HUES48 (cell line): ENCODE data around the gene MAPRE2.
"Not testable (repeated sequence)": the region's sequence is repeated elsewhere in the genome, so short reads cannot be mapped to it uniquely, and the experiment has no call there.

ENCODE experiments used
- H3K27ac ChIP-seq: one replicate; pipeline ENCODE4 v1.7.0; 2013; ENCODE audit warnings: low read depth, low read length, inconsistent platforms
- H3K27me3 ChIP-seq: 2 replicates; pipeline ENCODE4 v1.6.1; 2013; ENCODE audit warnings: mild to moderate bottlenecking, low read length; ENCODE audit not compliant: control insufficient read depth, insufficient read depth
- H3K36me3 ChIP-seq: 2 replicates; pipeline ENCODE4 v1.6.1; 2013; ENCODE audit warnings: low read length; ENCODE audit not compliant: control insufficient read depth, insufficient read depth
- H3K4me1 ChIP-seq: 2 replicates; pipeline ENCODE4 v1.6.1; 2013; ENCODE audit warnings: mild to moderate bottlenecking, low read length; ENCODE audit not compliant: control insufficient read depth, insufficient read depth
- H3K4me3 ChIP-seq: 2 replicates; pipeline ENCODE4 v1.5.1; 2013; ENCODE audit warnings: mild to moderate bottlenecking, low read depth, low read length
- H3K9ac ChIP-seq: 2 replicates; pipeline ENCODE4 v1.6.1; 2013; ENCODE audit warnings: mild to moderate bottlenecking, low read depth, low read length, moderate library complexity
- H3K9me3 ChIP-seq: 2 replicates; pipeline ENCODE4 v1.6.1; 2013; ENCODE audit warnings: low read length; ENCODE audit not compliant: control insufficient read depth, insufficient read depth

The MAPRE2 gene

DNA sequence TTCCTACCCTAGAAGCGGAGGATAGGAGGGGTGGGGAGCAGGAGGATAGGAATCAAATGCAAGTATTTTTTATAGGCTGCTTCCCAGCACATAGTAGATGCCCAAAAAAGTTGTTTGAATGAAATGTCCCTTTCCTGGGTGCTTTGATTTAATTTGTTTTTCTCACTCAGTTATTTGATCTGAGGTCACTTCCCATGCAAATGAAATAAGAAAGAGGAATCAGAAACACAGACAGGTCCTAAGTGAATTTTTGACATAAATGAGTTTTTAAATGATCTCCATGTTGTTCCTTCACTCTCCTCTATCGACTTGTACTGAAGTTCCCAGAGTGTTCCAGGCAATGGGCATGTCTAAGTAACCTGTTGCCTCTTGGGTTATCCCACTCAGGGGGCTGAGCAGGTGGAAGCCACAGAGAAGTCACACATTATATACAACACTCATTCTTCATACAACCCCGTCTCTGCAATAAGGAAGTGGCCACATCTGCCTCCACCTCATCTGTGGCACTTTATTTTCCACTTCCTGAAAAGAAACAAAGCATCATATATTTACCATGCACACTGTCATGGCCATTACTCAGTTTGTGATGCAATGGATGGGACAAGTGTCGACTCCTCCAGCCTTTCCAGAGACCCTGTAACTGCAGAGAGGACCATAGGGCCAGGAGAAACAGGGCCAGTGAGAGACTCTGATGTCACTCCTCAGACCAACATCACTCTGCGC lies 117.7 kb downstream of the MAPRE2 start:
- Histone ChIP-seq H3K9me3 (no peaks in the 10 kb centered on the region), H3K4me1 (peaks cover 14% of the 10 kb centered on the region), H3K9ac (no peak overlapping the region), H3K27me3 (no peaks in the 10 kb centered on the region), H3K36me3 (no peaks in the 10 kb centered on the region), H3K27ac (no peak overlapping the region), H3K4me3 (no peak overlapping the region)

DNA sequence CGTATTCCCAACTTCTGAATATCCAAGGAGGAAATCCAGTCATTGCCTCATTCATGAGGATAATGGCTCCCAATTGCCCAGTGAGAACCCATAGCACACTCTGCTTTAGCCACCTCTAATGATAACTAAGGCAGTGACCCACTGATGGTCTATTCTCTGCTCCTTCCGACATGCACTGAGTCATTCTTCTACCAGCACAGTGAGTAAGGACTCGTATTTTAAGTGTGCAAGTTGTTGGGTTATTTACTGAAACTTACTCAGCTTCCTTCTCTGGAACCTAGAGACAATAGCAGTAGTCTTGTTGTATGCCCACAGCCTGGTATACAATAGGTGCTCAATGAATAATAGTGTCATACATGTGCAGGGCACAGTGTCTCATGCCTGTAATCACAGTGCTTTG lies 118.6 kb downstream of the MAPRE2 start:
- Histone ChIP-seq H3K4me3 (no peak overlapping the region), H3K36me3 (no peaks in the 10 kb centered on the region), H3K27me3 (no peaks in the 10 kb centered on the region), H3K9me3 (no peaks in the 10 kb centered on the region), H3K4me1 (peaks cover 9% of the 10 kb centered on the region), H3K9ac (no peak overlapping the region), H3K27ac (no peak overlapping the region)

DNA sequence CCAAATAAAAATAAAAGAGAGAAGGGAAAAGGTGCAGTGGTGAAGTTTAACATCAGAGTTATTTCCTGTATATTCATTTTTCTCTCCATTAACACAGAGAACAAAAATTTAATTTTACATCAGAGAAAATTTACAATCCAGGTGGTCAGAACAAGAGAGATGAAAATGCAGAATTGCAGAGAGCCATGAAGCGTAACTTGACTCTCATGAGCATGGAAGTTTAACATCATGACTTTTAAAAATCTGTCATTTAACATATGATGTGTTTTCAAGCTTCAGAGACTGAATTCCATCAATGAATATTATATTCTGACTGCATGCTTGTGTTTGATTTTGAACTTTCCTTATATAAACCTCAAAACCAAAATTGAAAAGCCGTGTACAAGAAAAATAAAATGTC lies 120.3 kb downstream of the MAPRE2 start:
- Histone ChIP-seq H3K4me3 (no peak overlapping the region), H3K9ac (no peak overlapping the region)

DNA sequence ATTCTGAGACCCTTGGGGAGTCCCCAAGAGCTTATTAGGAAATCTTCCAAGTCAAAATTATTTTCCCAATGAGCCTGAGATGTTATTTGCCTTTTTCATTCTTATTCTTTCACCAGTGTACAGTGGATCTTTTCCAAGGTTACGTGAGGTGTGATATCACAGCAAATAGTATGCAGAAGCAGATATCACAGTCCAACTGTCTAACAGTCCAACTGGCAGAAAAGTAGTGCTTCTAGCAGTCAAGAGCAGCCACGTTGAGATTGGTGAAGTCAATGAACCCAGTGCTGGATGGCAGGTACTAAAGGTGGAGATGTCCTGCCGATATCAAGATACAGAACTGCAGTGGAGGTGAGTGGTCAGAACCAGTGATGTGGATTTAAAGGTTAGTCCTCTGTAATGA lies 120.7 kb downstream of the MAPRE2 start:
- Histone ChIP-seq H3K9ac (no peak overlapping the region), H3K4me3 (no peak overlapping the region), H3K9me3 (no peaks in the 10 kb centered on the region), H3K36me3 (no peaks in the 10 kb centered on the region), H3K27me3 (no peaks in the 10 kb centered on the region), H3K27ac (no peak overlapping the region), H3K4me1 (no peaks in the 10 kb centered on the region; the same call in 1 of the 2 replicates)

More for the DNA sequence above, 120.3 kb downstream of the MAPRE2 start:
- no peaks in the 10 kb centered on the region for H3K27me3 ChIP-seq
- H3K4me1 ChIP-seq: no peaks in the 10 kb centered on the region
- H3K36me3 ChIP-seq: no peaks in the 10 kb centered on the region
- no peaks in the 10 kb centered on the region for H3K9me3 ChIP-seq
- H3K27ac ChIP-seq: no peak overlapping the region

DNA sequence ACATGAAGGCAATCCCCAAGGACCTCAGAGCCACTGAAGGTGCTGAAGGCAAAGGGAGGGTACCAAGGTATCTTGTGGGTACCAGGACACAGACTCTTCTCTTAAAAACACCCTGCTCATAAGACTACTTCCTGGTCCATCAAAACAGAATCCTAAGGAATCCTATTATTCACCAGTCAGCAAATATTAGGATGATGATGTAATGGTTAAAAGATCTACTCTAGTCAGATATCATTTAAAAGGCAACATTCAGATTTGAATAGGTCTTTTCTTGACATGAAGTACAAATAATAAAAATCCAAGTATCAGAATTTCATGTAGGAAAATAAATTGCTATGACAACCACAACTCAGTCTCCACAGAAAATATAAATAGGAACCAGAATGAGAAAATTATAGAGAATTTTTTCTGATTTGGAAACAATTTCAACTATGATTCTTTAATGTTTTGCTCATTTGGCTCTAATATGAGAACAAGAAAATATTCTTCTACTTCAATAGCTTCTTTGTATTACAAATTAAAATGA lies 121.9 kb downstream of the MAPRE2 start:
- H3K9me3 ChIP-seq: no peaks in the 10 kb centered on the region
- H3K27ac ChIP-seq: no peak overlapping the region
- H3K36me3 ChIP-seq: no peaks in the 10 kb centered on the region
- no peaks in the 10 kb centered on the region; the same call in 1 of the 2 replicates for H3K4me1 ChIP-seq
- H3K27me3 ChIP-seq: no peaks in the 10 kb centered on the region
- H3K9ac ChIP-seq: no peak overlapping the region
- H3K4me3 ChIP-seq: no peak overlapping the region

DNA sequence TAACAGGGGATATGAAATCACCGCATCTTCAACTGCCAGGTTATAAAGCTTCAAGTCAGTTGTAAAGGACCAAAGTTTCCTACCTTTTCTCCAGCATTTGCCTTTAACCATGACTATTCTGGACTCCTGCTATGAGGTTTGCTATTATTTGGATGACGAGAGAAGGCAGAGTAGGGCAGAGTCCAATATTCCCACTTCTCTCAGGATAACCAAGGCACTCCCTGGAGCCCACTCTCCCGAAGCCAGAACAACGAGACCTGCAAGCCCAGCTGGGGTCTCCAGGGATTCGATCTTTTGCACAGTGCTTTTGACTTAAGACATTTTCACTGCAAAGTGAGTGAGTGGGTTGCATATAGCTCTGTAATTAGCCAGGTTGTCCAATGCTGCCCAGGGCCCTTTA lies 122.5 kb downstream of the MAPRE2 start:
- Histone ChIP-seq H3K4me1 (no peaks in the 10 kb centered on the region; the same call in 1 of the 2 replicates), H3K9me3 (no peaks in the 10 kb centered on the region), H3K36me3 (no peaks in the 10 kb centered on the region), H3K4me3 (no peak overlapping the region), H3K27me3 (no peaks in the 10 kb centered on the region), H3K9ac (no peak overlapping the region), H3K27ac (no peak overlapping the region)

DNA sequence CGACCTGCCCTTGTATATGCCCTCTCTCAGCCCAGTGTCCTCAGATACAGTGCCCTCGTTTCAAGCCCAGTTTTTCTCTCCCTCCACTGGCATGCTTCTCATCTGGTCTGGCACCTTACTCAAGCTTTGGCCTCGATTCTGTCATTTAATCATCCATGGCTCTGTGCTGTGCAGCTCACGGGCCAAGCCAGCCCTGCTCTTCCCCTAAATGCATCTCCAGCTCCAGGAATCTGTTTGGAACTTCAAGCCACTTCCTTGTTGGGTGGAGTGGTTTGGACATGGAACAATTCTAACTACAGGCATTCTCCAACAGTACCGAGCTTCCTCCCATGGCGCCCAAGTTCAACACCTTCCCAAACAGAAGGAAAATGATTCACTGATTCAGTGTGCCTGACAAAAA lies 122.9 kb downstream of the MAPRE2 start:
- H3K4me3 ChIP-seq: no peak overlapping the region
- no peak overlapping the region for H3K27ac ChIP-seq
- no peaks in the 10 kb centered on the region for H3K27me3 ChIP-seq
- H3K9me3 ChIP-seq: no peaks in the 10 kb centered on the region
- no peak overlapping the region for H3K9ac ChIP-seq
- no peaks in the 10 kb centered on the region for H3K36me3 ChIP-seq
- no peaks in the 10 kb centered on the region; the same call in 1 of the 2 replicates for H3K4me1 ChIP-seq

DNA sequence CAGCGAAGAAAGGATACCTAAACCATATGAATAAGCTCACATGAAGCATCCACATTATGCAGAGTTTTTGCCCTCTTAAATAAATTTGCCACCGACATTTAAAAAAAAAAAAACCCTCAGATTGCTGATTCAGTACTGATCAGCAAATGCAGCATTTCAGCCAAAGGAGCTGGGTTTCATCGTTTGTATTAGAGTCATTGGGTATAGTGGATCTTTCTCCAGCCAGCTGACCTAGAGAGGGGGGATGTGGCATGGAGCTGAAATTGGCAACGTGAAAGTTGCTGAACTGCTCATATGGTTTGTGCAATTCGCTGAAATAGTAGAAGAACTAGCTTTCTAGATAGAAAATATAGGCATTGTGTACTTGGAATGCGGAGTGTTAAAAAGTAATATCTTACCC lies 126.1 kb downstream of the MAPRE2 start:
- Histone ChIP-seq H3K27ac (no peak overlapping the region), H3K4me3 (no peak overlapping the region), H3K36me3 (no peaks in the 10 kb centered on the region), H3K4me1 (no peaks in the 10 kb centered on the region; the same call in 1 of the 2 replicates), H3K9me3 (no peaks in the 10 kb centered on the region), H3K27me3 (no peaks in the 10 kb centered on the region), H3K9ac (no peak overlapping the region)

DNA sequence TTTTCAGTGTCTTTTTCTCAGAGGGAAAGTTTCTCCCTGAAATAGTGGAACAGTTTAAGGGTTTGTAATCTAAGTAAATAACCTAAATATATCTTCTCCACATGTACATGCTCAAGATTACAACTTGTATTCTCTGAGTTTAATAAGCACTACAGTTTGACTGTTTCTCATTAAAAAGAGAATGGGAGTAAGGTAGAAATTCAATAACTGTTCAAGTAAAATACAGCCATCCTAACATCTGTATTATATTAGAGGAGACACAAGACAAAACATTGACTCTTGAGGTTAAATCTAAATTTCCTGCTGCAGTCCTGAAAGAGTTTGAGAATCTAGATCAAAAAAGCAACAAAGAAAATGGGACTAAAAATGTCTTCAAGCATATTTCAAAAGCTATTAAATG lies 126.6 kb downstream of the MAPRE2 start:
- Histone ChIP-seq H3K36me3 (no peaks in the 10 kb centered on the region), H3K9ac (no peak overlapping the region), H3K27me3 (no peaks in the 10 kb centered on the region), H3K4me3 (no peak overlapping the region), H3K4me1 (peaks cover 5% of the 10 kb centered on the region; the same call in 1 of the 2 replicates), H3K27ac (no peak overlapping the region), H3K9me3 (no peaks in the 10 kb centered on the region)

DNA sequence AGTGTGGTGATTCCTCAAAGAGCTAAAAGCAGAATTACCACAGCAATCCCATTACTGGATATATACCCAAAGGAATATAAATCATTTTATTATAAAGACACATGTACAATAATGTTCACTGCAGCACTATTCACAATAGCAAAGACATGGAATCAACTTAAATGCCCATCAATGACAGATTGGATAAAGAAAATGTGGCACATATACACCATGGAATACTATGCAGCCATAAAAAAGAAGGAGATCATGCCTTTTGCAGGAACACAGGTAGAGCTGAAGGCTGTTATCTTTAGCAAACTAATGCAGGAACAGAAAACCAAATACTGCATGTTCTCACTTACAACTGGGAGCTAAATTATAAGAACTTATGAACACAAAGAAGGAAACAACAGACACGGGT lies 129.1 kb downstream of the MAPRE2 start:
- peaks cover 12% of the 10 kb centered on the region; the same call in 1 of the 2 replicates for H3K4me1 ChIP-seq
- not testable (repeated sequence) for H3K4me3 ChIP-seq, H3K9me3 ChIP-seq, H3K27me3 ChIP-seq, H3K36me3 ChIP-seq, H3K9ac ChIP-seq, H3K27ac ChIP-seq

DNA sequence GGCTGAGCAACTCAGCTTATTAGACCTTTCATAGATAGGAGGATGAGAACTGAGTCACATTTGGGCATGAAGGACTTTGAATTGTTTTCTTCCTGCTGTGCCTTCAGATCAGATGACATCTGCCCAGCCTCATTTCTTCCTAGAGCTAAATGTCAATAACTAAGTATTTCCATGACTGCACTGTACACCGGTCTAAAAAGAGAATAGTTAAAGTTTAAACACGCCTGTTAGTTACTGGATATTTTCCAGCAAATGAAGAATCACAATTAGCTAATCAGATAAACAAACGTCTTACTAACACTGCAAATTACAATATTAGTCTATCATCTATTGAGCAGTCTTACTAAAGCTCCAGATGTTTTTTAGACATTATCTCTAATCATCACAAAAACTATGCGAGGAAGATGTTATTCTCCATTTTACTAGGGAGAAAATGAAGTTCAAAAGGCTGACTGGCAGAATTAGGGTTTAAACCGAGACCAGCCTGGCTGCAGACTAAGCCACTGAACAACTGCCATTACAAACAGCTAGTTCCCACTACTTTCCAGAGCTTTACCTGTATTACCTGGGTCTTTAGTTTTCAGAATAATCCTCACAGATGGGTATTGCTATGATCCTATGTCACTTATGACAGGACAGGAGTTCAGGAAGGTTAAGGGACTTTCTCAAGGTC lies 130.2 kb downstream of the MAPRE2 start:
- H3K27me3 ChIP-seq: no peaks in the 10 kb centered on the region
- H3K4me1 ChIP-seq: peaks cover 12% of the 10 kb centered on the region; the same call in 1 of the 2 replicates
- H3K9ac ChIP-seq: no peak overlapping the region
- H3K4me3 ChIP-seq: no peak overlapping the region
- no peaks in the 10 kb centered on the region for H3K36me3 ChIP-seq
- H3K9me3 ChIP-seq: no peaks in the 10 kb centered on the region
- H3K27ac ChIP-seq: no peak overlapping the region
